Measurements from ENCODE around the gene HNRNPH1.
"Not testable (repeated sequence)": the region's sequence is repeated elsewhere in the genome, so short reads cannot be mapped to it uniquely, and the experiment has no call there.

DNA sequence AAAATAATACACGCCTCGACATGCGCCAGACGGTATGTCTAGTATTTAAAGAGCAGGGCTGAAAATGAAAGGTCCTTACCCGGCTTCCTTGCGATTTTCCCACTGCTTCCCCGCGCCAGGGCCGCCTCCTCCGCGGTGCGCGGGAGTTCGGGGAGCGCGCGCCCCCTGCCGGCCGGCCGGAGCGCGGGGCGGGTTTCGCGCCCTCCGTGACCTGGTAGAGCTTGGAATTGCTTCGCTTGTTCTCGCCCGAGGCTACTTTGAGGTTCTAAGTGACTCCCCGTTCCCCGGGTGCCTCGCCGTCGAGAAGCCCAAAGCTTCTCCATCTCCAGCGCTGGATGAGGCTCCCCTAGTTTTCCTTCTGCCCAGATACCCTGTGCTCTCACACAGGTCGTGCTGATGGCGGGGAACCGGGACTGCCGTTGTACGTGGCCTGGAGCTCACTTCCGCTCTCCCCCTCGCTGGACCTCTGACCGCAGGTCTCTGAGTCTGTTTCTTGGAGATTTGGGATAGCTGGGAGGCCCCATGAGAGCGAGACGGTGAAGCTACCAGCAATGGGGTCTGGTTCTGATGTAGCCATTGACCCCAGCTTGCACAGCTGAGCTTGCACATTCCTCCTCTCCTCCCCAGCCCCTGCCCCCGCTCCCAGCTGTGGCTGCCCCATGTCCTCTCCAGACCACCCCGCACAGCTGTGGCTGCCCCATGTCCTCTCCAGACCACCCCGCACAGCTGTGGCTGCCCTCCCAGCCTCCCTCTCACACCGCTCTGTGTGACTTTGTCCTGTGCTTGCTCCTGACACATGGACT, 11.1 kb upstream of the HNRNPH1 start:
- TF ChIP-seq, protein P1, sequence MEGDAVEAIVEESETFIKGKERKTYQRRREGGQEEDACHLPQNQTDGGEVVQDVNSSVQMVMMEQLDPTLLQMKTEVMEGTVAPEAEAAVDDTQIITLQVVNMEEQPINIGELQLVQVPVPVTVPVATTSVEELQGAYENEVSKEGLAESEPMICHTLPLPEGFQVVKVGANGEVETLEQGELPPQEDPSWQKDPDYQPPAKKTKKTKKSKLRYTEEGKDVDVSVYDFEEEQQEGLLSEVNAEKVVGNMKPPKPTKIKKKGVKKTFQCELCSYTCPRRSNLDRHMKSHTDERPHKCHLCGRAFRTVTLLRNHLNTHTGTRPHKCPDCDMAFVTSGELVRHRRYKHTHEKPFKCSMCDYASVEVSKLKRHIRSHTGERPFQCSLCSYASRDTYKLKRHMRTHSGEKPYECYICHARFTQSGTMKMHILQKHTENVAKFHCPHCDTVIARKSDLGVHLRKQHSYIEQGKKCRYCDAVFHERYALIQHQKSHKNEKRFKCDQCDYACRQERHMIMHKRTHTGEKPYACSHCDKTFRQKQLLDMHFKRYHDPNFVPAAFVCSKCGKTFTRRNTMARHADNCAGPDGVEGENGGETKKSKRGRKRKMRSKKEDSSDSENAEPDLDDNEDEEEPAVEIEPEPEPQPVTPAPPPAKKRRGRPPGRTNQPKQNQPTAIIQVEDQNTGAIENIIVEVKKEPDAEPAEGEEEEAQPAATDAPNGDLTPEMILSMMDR (conservative IDR thresholded peaks at IDR 0.05; ENCODE audit: low read depth, low read length) = not testable (repeated sequence)
- TF ChIP-seq EZH2 (IDR thresholded peaks at IDR 0.05; ENCODE audit: borderline replicate concordance, low read depth, low read length, poor library complexity, severe bottlenecking) = not testable (repeated sequence)
